ENCODE measurements around the gene CALML3. TPM values are rescaled to one million over a fixed set of nuclear protein-coding genes. Genes with fewer than 3 reads are reported as not detected.

Gene CALML3
- total RNA-seq (2022; extraction: Qiagen RNA extraction; ENCODE audit: low read depth): not detected in 5 replicates

GRCh38 chr10:5524641-5525560, at the start of gene CALML3:
Gene CALML3 (plus strand): TSS chr10:5524961. CDS start chr10:5525086, 125 bp downstream.

DNA sequence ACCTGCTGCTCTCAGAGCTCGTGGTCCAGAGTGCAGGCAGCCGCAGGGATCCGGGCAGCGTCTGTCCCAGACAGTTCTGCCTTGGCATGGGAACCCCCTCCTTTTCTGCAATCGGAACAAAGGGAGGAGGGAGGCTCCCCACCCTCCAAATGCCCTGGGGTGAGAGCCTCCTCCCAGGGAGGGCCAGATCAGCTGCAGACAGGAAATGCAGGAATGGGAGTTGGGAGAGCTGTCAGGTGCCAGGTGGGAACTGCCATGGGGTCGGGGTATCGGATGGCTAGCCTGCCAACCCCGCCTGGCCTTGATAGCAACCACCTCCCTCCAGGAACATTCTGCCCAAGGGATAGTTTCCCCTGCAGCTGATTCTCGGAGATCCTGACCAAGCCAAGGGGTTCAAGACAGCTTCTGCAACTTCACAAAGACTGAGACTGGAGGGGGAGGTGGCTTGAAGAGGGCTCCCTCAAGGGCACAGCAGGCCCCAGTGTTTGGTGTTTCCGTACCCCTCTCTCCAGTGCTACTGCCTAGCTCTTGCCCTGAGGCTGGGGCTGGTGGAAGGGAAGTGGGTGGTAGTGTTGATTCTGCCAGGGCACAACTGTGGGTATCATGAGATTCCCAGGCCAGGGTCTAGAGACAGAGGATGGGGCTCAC, 25.1 kb upstream of the CALML3 start, which contains the start of gene CALML5:
Gene CALML5, minus strand, starts transcription at position 78 of the 648 bp plus-strand sequence. CDS start 132 bp downstream, outside the sequence.

Other genes with a start within 250 kb of the CALML3 start
- gene UCN3, start 160.0 kb upstream of the CALML3 start, total RNA-seq (2022; extraction: Qiagen RNA extraction; ENCODE audit: low read depth): not detected in 5 replicates
- gene TUBAL3, start 120.1 kb upstream of the CALML3 start, total RNA-seq (2022; extraction: Qiagen RNA extraction; ENCODE audit: low read depth): 0.24 to 0.49 TPM (median 0.31 TPM) in 5 replicates
- 72.1 to 99.4 TPM (median 86.8 TPM) in 5 replicates for gene NET1, start 112.4 kb upstream of the CALML3 start, total RNA-seq (2022; extraction: Qiagen RNA extraction; ENCODE audit: low read depth)
- not detected in 5 replicates for gene CALML5, start 25.4 kb upstream of the CALML3 start, total RNA-seq (2022; extraction: Qiagen RNA extraction; ENCODE audit: low read depth)
- 19.5 to 25.3 TPM (median 20.6 TPM) in 5 replicates for gene ASB13, start 141.6 kb downstream of the CALML3 start, total RNA-seq (2022; extraction: Qiagen RNA extraction; ENCODE audit: low read depth)
- gene TASOR2, start 159.9 kb downstream of the CALML3 start, total RNA-seq (2022; extraction: Qiagen RNA extraction; ENCODE audit: low read depth): 30.0 to 44.1 TPM (median 38.8 TPM) in 5 replicates